Measurements from ENCODE around the gene UBN1. TPM values are rescaled to one million over a fixed set of nuclear protein-coding genes. Genes with fewer than 3 reads are reported as not detected.

Gene UBN1
- total RNA-seq, 3 donors from 2014 or later: 41.3 to 42.7 (median 41.6) TPM

DNA sequence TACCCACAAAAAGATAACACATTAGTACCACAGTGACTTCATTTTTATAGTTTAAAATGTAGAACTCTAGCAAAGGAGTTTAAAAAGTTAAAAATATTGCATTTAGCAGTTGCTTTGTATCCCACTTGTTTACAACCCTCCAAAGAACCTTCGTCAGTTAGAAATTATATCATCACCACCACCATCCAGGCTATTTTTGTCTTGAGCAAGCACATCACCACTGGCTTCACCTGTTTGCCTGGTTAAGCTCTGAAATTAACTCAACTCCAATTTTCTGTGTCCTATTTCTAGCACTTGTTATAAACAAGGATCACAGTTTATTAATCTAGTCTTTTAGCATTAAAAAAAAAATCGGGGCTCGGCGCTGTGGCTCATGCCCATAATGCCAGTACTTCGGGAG lies 6.3 kb upstream of the UBN1 start:
- Histone ChIP-seq H3K4me1 (ENCODE audit: low read depth) (peaks cover 6% of the 10 kb centered on the region), H3K4me3 (no peak overlapping the region), H3K9me3 (no peaks in the 10 kb centered on the region), H3K36me3 (ENCODE audit: low read depth) (peaks cover 6% of the 10 kb centered on the region)
- intact Hi-C loops (cut with DNase I, micrococcal nuclease): loop anchor here in 1 of 2 donors (10.0 kb wide), 1 partner anchor 114 kb away; the partner anchor contains the start of gene SEC14L5
- TF ChIP-seq, protein P1, sequence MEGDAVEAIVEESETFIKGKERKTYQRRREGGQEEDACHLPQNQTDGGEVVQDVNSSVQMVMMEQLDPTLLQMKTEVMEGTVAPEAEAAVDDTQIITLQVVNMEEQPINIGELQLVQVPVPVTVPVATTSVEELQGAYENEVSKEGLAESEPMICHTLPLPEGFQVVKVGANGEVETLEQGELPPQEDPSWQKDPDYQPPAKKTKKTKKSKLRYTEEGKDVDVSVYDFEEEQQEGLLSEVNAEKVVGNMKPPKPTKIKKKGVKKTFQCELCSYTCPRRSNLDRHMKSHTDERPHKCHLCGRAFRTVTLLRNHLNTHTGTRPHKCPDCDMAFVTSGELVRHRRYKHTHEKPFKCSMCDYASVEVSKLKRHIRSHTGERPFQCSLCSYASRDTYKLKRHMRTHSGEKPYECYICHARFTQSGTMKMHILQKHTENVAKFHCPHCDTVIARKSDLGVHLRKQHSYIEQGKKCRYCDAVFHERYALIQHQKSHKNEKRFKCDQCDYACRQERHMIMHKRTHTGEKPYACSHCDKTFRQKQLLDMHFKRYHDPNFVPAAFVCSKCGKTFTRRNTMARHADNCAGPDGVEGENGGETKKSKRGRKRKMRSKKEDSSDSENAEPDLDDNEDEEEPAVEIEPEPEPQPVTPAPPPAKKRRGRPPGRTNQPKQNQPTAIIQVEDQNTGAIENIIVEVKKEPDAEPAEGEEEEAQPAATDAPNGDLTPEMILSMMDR (IDR thresholded peaks at IDR 0.05): no peak
- DNase-seq (no peak), ATAC-seq (no peak)

- peaks cover 6% of the 10 kb centered on the region for H3K36me3 ChIP-seq (ENCODE audit: low read depth)
- TF ChIP-seq, protein P1 (IDR thresholded peaks at IDR 0.05): no peak
- intact Hi-C loops (cut with DNase I, micrococcal nuclease): loop anchor here in 1 of 2 donors (10.0 kb wide), 1 partner anchor 108 kb away; the partner anchor contains the start of gene SEC14L5
- H3K9me3 ChIP-seq: no peaks in the 10 kb centered on the region
- peaks cover 41% of the 10 kb centered on the region for H3K4me1 ChIP-seq (ENCODE audit: low read depth)
- peak; percentile 78 to 82 (median 79) for DNase-seq
- H3K4me3 ChIP-seq: peak overlapping the region; percentile 98
- peak; percentile 61 for ATAC-seq
Observed at GRCh38 chr16:4846503-4846900, 779 bp upstream of the UBN1 start.

DNA sequence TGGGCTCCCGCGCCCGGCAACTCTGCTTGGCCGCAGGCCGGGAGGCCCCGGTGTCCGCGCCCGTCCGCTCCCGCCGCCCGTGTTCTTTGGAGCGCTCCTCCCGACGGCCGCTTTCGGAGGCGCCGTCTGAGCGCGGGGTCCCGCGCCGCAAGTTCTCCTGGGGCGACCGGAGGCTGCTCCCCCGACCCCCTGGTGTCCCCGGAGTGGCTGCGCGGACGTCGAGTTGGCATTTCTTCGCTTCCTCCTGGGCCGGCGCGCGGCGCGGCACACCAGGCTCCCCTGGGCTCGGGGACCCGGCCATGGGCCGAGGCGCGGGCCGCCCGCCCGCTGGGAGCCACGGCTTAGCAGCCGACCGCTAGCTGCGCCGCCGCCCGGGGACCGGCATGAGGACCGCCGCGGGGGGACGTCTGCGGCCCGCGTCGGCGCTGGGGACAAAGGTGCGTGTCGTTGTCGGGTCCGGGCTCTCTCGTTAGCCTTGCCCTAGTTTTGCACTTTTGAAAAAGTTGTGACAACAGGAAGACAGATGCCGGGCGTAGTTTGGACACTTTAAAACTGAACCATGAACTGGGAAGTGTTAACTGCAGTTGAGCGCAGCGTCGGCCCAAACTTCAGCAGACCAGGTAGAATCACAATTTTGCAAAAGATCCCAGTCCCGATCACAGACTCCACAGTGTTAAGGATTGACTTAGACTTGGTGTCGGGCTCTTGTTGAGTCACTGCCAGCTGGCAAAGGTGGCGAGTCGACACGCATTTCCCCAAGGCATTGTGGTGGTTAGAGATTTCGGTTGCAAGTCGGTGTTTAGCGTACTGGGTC lies 700 bp downstream of the UBN1 start:
- Histone ChIP-seq H3K4me1 (ENCODE audit: low read depth) (peaks cover 52% of the 10 kb centered on the region), H3K4me3 (peak overlapping the region; percentile 98), H3K36me3 (ENCODE audit: low read depth) (no peaks in the 10 kb centered on the region), H3K9me3 (no peaks in the 10 kb centered on the region)
- TF ChIP-seq, protein P1 (IDR thresholded peaks at IDR 0.05): no peak
- ATAC-seq (peak; percentile 42), DNase-seq (peak; percentile 62 to 76 (median 67))
- intact Hi-C loops (cut with DNase I, micrococcal nuclease): loop anchor here in 1 of 2 donors (10.0 kb wide), 1 partner anchor 107 kb away; the partner anchor contains the start of gene SEC14L5

- intact Hi-C loops (cut with DNase I, micrococcal nuclease): no loop called here
- TF ChIP-seq, protein P1 (IDR thresholded peaks at IDR 0.05): no peak
- H3K4me1 ChIP-seq (ENCODE audit: low read depth): peaks cover 52% of the 10 kb centered on the region
Observed at GRCh38 chr16:4850211-4850610, 2.9 kb downstream of the UBN1 start.

DNA sequence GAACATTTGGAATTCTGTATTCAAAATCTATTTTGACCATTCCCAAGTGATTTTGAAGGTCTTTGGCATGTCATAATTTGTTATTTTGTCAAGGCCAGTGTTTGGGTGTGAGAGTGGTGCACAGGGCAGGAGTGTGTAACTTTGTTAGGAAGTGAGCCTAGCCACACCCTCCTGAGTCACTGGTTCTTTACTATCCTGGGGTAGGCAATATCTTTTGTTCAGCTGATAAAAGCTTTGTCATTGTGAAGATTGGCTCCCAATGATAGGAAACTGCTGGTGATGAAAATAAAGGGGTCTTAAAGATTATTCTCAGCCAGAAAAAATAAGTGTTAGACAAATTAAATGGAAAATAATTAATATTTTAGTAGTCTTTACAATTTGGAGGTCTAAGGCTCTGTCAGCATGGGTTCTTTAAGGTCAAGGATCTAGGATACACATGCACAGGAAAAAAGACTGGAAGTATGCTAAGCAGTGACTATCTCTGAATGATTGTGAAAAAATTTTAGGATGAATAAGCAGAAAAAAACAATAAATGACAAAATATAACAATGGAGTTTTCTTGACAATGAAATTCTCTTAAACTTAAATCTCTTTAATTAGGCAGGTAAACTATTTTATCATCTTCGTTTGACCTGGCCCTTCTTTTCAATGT lies 5.1 kb downstream of the UBN1 start:
- Histone ChIP-seq H3K4me1 (ENCODE audit: low read depth) (peaks cover 40% of the 10 kb centered on the region), H3K9me3 (no peaks in the 10 kb centered on the region), H3K4me3 (no peak overlapping the region), H3K36me3 (ENCODE audit: low read depth) (no peaks in the 10 kb centered on the region)
- intact Hi-C loops (cut with DNase I, micrococcal nuclease): no loop called here
- ATAC-seq: peak; percentile 45
- TF ChIP-seq, protein P1 (IDR thresholded peaks at IDR 0.05): no peak
- DNase-seq: peak in 1 of 3 donors; percentile 37

More at GRCh38 chr16:4850211-4850610, 2.9 kb downstream of the UBN1 start:
- no peaks in the 10 kb centered on the region for H3K36me3 ChIP-seq (ENCODE audit: low read depth)
- ATAC-seq (no peak), DNase-seq (no peak)
- no peaks in the 10 kb centered on the region for H3K9me3 ChIP-seq
- H3K4me3 ChIP-seq: no peak overlapping the region
